Smooth muscle cell (in vitro differentiated cells): ENCODE measurements around the gene THSD4. TPM values are rescaled to one million over a fixed set of nuclear protein-coding genes. Genes with fewer than 3 reads are reported as not detected.

ENCODE experiments used
- DNase-seq: peaks from one replicate; lab custom pipeline; 2025; ENCODE audit not compliant: unreplicated experiment; lab: John Stamatoyannopoulos, UW
- H2AFZ ChIP-seq: fragments of 200-600 bp; sonication (generic); 2 replicates; pipeline ENCODE4 v1.6.0; 2016; ENCODE audit warnings: antibody characterized with exemption, low read depth, mild to moderate bottlenecking
- H3F3A ChIP-seq: fragments of 200-600 bp; sonication (generic); 2 replicates; pipeline ENCODE4 v1.6.0; 2017; ENCODE audit warnings: antibody characterized with exemption, low read depth
- H3K27ac ChIP-seq: fragments of 200-600 bp; sonication (generic); 2 replicates; pipeline ENCODE4 v1.5.1; 2016; ENCODE audit warnings: low read depth, mild to moderate bottlenecking
- H3K27me3 ChIP-seq: fragments of 200-600 bp; sonication (generic); 2 replicates; pipeline ENCODE4 v1.6.1; 2016; ENCODE audit warnings: low read depth, mild to moderate bottlenecking
- H3K36me3 ChIP-seq: fragments of 200-600 bp; sonication (generic); 2 replicates; pipeline ENCODE4 v1.5.1; 2016; ENCODE audit warnings: low read depth
- H3K4me1 ChIP-seq: fragments of 200-600 bp; sonication (generic); 2 replicates; pipeline ENCODE4 v1.5.1; 2016; ENCODE audit warnings: low read depth
- H3K4me2 ChIP-seq: fragments of 200-600 bp; sonication (generic); 2 replicates; pipeline ENCODE4 v1.6.0; 2016; ENCODE audit warnings: mild to moderate bottlenecking
- H3K4me3 ChIP-seq: fragments of 200-600 bp; sonication (generic); 2 replicates; pipeline ENCODE4 v1.5.1; 2016; ENCODE audit warnings: mild to moderate bottlenecking
- H3K79me2 ChIP-seq: fragments of 200-600 bp; sonication (generic); 2 replicates; pipeline ENCODE4 v1.6.0; 2016; ENCODE audit warnings: low read depth, mild to moderate bottlenecking
- H3K9ac ChIP-seq: fragments of 200-600 bp; sonication (generic); 2 replicates; pipeline ENCODE4 v1.6.0; 2016; ENCODE audit warnings: low read depth
- H3K9me3 ChIP-seq: fragments of 200-600 bp; sonication (generic); replicated peaks from 2 replicates; pipeline ENCODE4 v1.5.1; 2016; ENCODE audit warnings: low read depth
- H4K20me1 ChIP-seq: fragments of 200-600 bp; sonication (generic); 2 replicates; pipeline ENCODE4 v1.6.0; 2016; ENCODE audit warnings: low read depth
- CTCF ChIP-seq: fragments of 200-600 bp; sonication (generic); IDR thresholded peaks from 2 replicates; pipeline ENCODE4 v1.5.1; 2017; ENCODE audit warnings: borderline replicate concordance, mild to moderate bottlenecking, antibody characterized with exemption; ENCODE audit not compliant: insufficient read depth, poor library complexity, severe bottlenecking
- WGBS: methylation state at CpG from one replicate; pipeline ENCODE4 v1.1.7; 2016; ENCODE audit warnings: low lambda C conversion rate; 5-methylcytosine and 5-hydroxymethylcytosine counted together
- polyA plus RNA-seq: library from polyadenylated mRNA; unstranded; fragments of >200 nt; fragmentation: Nextera tagmentation; extraction: Ambion mirVana; gene quantifications from 2 replicates; pipeline ENCODE4 v1.2.1, GENCODE V29; 2016
- total RNA-seq: library from RNA; depleted of rRNA; stranded (reverse); fragments of >200 nt; gene quantifications from 2 replicates; pipeline ENCODE4 v1.2.3, GENCODE V29; 2014

The THSD4 gene
- total and polyA plus RNA-seq, 2 experiments from 2014 or later, result 2.5 to 4.1 TPM

- H3F3A ChIP-seq, result no peaks in the 10 kb centered on the region
- no peak for DNase-seq
- H4K20me1 ChIP-seq, result no peaks in the 10 kb centered on the region
- no peaks in the 10 kb centered on the region for H3K36me3 ChIP-seq
- H3K27me3 ChIP-seq, result no peaks in the 10 kb centered on the region
- no peak overlapping the region for H3K4me2 ChIP-seq
- no peaks in the 10 kb centered on the region for H3K9me3 ChIP-seq
- no peak overlapping the region for H2AFZ ChIP-seq
- 78% methylated on average over 3 of the region's 3 CpGs for WGBS
- no peak for TF ChIP-seq CTCF
- no peaks in the 10 kb centered on the region for H3K79me2 ChIP-seq
- H3K27ac ChIP-seq, result no peak overlapping the region
- H3K4me3 ChIP-seq, result no peak overlapping the region
- H3K4me1 ChIP-seq, result no peaks in the 10 kb centered on the region
- no peak overlapping the region for H3K9ac ChIP-seq
Measured at GRCh38 chr15:71473751-71474150, 358.5 kb downstream of the THSD4 start.

GRCh38 chr15:71476823-71477222 is 361.6 kb downstream of the THSD4 start:
- no peaks in the 10 kb centered on the region for H3K9me3 ChIP-seq
- TF ChIP-seq CTCF, result no peak
- 81% methylated on average over 8 of the region's 8 CpGs for WGBS

GRCh38 chr15:71480556-71480955 is 365.3 kb downstream of the THSD4 start:
- no peak overlapping the region for H3K4me2 ChIP-seq
- H3K4me1 ChIP-seq, result no peaks in the 10 kb centered on the region
- H3K27me3 ChIP-seq, result no peaks in the 10 kb centered on the region
- no peak overlapping the region for H3K27ac ChIP-seq
- no peaks in the 10 kb centered on the region for H3K79me2 ChIP-seq
- H4K20me1 ChIP-seq, result no peaks in the 10 kb centered on the region
- WGBS, result 94% methylated on average over 6 of the region's 6 CpGs
- TF ChIP-seq CTCF, result no peak
- no peaks in the 10 kb centered on the region for H3K9me3 ChIP-seq
- no peaks in the 10 kb centered on the region for H3F3A ChIP-seq
- no peak for DNase-seq
- no peak overlapping the region for H2AFZ ChIP-seq
- no peak overlapping the region for H3K4me3 ChIP-seq
- no peaks in the 10 kb centered on the region for H3K36me3 ChIP-seq
- no peak overlapping the region for H3K9ac ChIP-seq

More at GRCh38 chr15:71476823-71477222, 361.6 kb downstream of the THSD4 start:
- no peak overlapping the region for H3K4me2 ChIP-seq
- H3K4me3 ChIP-seq, result no peak overlapping the region
- no peak overlapping the region for H3K9ac ChIP-seq
- no peaks in the 10 kb centered on the region for H3K36me3 ChIP-seq
- no peaks in the 10 kb centered on the region for H3K79me2 ChIP-seq
- H3K27ac ChIP-seq, result no peak overlapping the region
- no peaks in the 10 kb centered on the region for H3F3A ChIP-seq
- H2AFZ ChIP-seq, result no peak overlapping the region
- H3K4me1 ChIP-seq, result no peaks in the 10 kb centered on the region
- DNase-seq, result no peak
- no peaks in the 10 kb centered on the region for H3K27me3 ChIP-seq
- H4K20me1 ChIP-seq, result no peaks in the 10 kb centered on the region

- Histone ChIP-seq H3F3A (no peaks in the 10 kb centered on the region), H3K9ac (no peak overlapping the region), H3K9me3 (no peaks in the 10 kb centered on the region), H3K27ac (no peak overlapping the region), H3K4me3 (no peak overlapping the region), H3K36me3 (no peaks in the 10 kb centered on the region), H2AFZ (no peak overlapping the region), H3K79me2 (no peaks in the 10 kb centered on the region), H4K20me1 (no peaks in the 10 kb centered on the region), H3K4me2 (no peak overlapping the region), H3K27me3 (no peaks in the 10 kb centered on the region), H3K4me1 (no peaks in the 10 kb centered on the region)
- 93% methylated on average over 4 of the region's 4 CpGs for WGBS
- no peak for TF ChIP-seq CTCF
- DNase-seq, result no peak
Measured at GRCh38 chr15:71484080-71484479, 368.8 kb downstream of the THSD4 start.
